ENCODE results near the gene NLRP12.
"Not testable (repeated sequence)": the region's sequence is repeated elsewhere in the genome, so short reads cannot be mapped to it uniquely, and the experiment has no call there.

The NLRP12 gene

GRCh38 chr19:53781332-53781731 lies 42.8 kb downstream of the NLRP12 start:
- not testable (repeated sequence) for H3K4me1 Mint-ChIP-seq; H3K27me3 Mint-ChIP-seq; H3K9me3 Mint-ChIP-seq; H3K36me3 Mint-ChIP-seq; H3K27ac Mint-ChIP-seq; H3K4me3 Mint-ChIP-seq; DNase-seq; ATAC-seq (replicated peaks)

GRCh38 chr19:53780506-53780905 lies 43.6 kb downstream of the NLRP12 start:
- peaks cover 0 to 3% of the 10 kb centered on the region in 2 donors for H3K4me1 Mint-ChIP-seq
- ATAC-seq (replicated peaks) (no peak), DNase-seq (no peak)
- peaks cover 0 to 2% of the 10 kb centered on the region in 2 donors for H3K9me3 Mint-ChIP-seq
- peaks cover 5 to 7% of the 10 kb centered on the region in 2 donors for H3K27me3 Mint-ChIP-seq
- no peak overlapping the region for H3K4me3 Mint-ChIP-seq
- no peaks in the 10 kb centered on the region for H3K36me3 Mint-ChIP-seq
- H3K27ac Mint-ChIP-seq = no peak overlapping the region

GRCh38 chr19:53775524-53775923 lies 48.6 kb downstream of the NLRP12 start:
- DNase-seq = no peak
- Mint-ChIP-seq H3K9me3 (no peaks in the 10 kb centered on the region), H3K27me3 (peaks cover 0 to 10% of the 10 kb centered on the region in 2 donors), H3K4me3 (no peak overlapping the region), H3K27ac (no peak overlapping the region), H3K36me3 (no peaks in the 10 kb centered on the region), H3K4me1 (peaks cover 0 to 2% of the 10 kb centered on the region in 2 donors)
- ATAC-seq (replicated peaks) = no peak

- not testable (repeated sequence) for ATAC-seq (replicated peaks); H3K36me3 Mint-ChIP-seq; H3K4me3 Mint-ChIP-seq; H3K4me1 Mint-ChIP-seq; H3K9me3 Mint-ChIP-seq; H3K27ac Mint-ChIP-seq; DNase-seq
- peaks cover 3 to 13% of the 10 kb centered on the region in 2 donors for H3K27me3 Mint-ChIP-seq
Observed at GRCh38 chr19:53774491-53774890, 49.6 kb downstream of the NLRP12 start.

- Mint-ChIP-seq H3K4me1 (peaks cover 0 to 2% of the 10 kb centered on the region in 2 donors), H3K27me3 (peaks cover 4 to 17% of the 10 kb centered on the region in 2 donors), H3K4me3 (no peak overlapping the region), H3K27ac (no peak overlapping the region), H3K36me3 (no peaks in the 10 kb centered on the region), H3K9me3 (no peaks in the 10 kb centered on the region)
- ATAC-seq (replicated peaks) (no peak), DNase-seq (no peak)
Observed at GRCh38 chr19:53773999-53774398, 50.1 kb downstream of the NLRP12 start.

- DNase-seq (peak; percentile 24), ATAC-seq (replicated peaks) (peak; percentile 67 to 75)
- Mint-ChIP-seq H3K36me3 (no peaks in the 10 kb centered on the region), H3K4me3 (no peak overlapping the region), H3K27ac (no peak overlapping the region), H3K9me3 (no peaks in the 10 kb centered on the region), H3K27me3 (peaks cover 5 to 17% of the 10 kb centered on the region in 2 donors), H3K4me1 (peaks cover 0 to 2% of the 10 kb centered on the region in 2 donors)
Observed at GRCh38 chr19:53772943-53773342, 51.2 kb downstream of the NLRP12 start.

- Mint-ChIP-seq H3K27ac (no peak overlapping the region), H3K4me3 (no peak overlapping the region), H3K4me1 (peaks cover 0 to 2% of the 10 kb centered on the region in 2 donors), H3K27me3 (peaks cover 11 to 17% of the 10 kb centered on the region in 2 donors), H3K9me3 (no peaks in the 10 kb centered on the region), H3K36me3 (no peaks in the 10 kb centered on the region)
- no peak for DNase-seq
- no peak for ATAC-seq (replicated peaks)
Observed at GRCh38 chr19:53771144-53771543, 53.0 kb downstream of the NLRP12 start.

GRCh38 chr19:53769696-53770309 lies 54.3 kb downstream of the NLRP12 start:
- not testable (repeated sequence) for H3K27ac Mint-ChIP-seq; H3K4me1 Mint-ChIP-seq; DNase-seq; H3K4me3 Mint-ChIP-seq; H3K36me3 Mint-ChIP-seq; H3K9me3 Mint-ChIP-seq; ATAC-seq (replicated peaks)
- H3K27me3 Mint-ChIP-seq = peaks cover 17% of the 10 kb centered on the region in 2 donors

- ATAC-seq (replicated peaks) (no peak), DNase-seq (no peak)
- H3K27ac Mint-ChIP-seq = no peak overlapping the region
- H3K27me3 Mint-ChIP-seq = peaks cover 17% of the 10 kb centered on the region in 2 donors
- H3K4me1 Mint-ChIP-seq = peaks cover 0 to 2% of the 10 kb centered on the region in 2 donors
- H3K9me3 Mint-ChIP-seq = no peaks in the 10 kb centered on the region
- H3K36me3 Mint-ChIP-seq = no peaks in the 10 kb centered on the region
- no peak overlapping the region for H3K4me3 Mint-ChIP-seq
Observed at GRCh38 chr19:53768401-53768800, 55.7 kb downstream of the NLRP12 start.

GRCh38 chr19:53758991-53759390 lies 65.1 kb downstream of the NLRP12 start:
- not testable (repeated sequence) for H3K27me3 Mint-ChIP-seq; H3K27ac Mint-ChIP-seq; H3K4me1 Mint-ChIP-seq; ATAC-seq (replicated peaks); H3K36me3 Mint-ChIP-seq; DNase-seq; H3K9me3 Mint-ChIP-seq; H3K4me3 Mint-ChIP-seq

Data from stimulated activated naive B cell treated with anti-CD40 and anti-IgM and Interleukin-4, amounts not matched to agents 10 μg/mL and 1 μg/mL and 100 μg/mL, for 72 hours (primary cell).